ENCODE measurements around the gene NAA40.

- TF ChIP-seq SP1 (IDR thresholded peaks at IDR 0.05) (no peak), FOXK2 (IDR thresholded peaks at IDR 0.05) (no peak), BHLHE40 (IDR thresholded peaks at IDR 0.05; ENCODE audit: borderline replicate concordance) (no peak), NFRKB (IDR thresholded peaks at IDR 0.05) (no peak), L3MBTL2 (conservative IDR thresholded peaks at IDR 0.05) (no peak), TARDBP (IDR thresholded peaks at IDR 0.05) (no peak), FOXA1 (IDR thresholded peaks at IDR 0.05) (no peak), FOXM1 (IDR thresholded peaks at IDR 0.05; ENCODE audit: borderline replicate concordance) (no peak), HDGF (IDR thresholded peaks at IDR 0.05; ENCODE audit: borderline replicate concordance) (no peak), CTBP1 (IDR thresholded peaks at IDR 0.05; ENCODE audit: borderline replicate concordance) (no peak), SUZ12 (IDR thresholded peaks at IDR 0.05) (no peak)
Measured at GRCh38 chr11:63922673-63923192, 16.1 kb upstream of the NAA40 start.

Measured in HEK293T (cell line).